ENCODE measurements around the gene UBA5.
"Not testable (repeated sequence)": the region's sequence is repeated elsewhere in the genome, so short reads cannot be mapped to it uniquely, and the experiment has no call there.

The UBA5 gene

DNA sequence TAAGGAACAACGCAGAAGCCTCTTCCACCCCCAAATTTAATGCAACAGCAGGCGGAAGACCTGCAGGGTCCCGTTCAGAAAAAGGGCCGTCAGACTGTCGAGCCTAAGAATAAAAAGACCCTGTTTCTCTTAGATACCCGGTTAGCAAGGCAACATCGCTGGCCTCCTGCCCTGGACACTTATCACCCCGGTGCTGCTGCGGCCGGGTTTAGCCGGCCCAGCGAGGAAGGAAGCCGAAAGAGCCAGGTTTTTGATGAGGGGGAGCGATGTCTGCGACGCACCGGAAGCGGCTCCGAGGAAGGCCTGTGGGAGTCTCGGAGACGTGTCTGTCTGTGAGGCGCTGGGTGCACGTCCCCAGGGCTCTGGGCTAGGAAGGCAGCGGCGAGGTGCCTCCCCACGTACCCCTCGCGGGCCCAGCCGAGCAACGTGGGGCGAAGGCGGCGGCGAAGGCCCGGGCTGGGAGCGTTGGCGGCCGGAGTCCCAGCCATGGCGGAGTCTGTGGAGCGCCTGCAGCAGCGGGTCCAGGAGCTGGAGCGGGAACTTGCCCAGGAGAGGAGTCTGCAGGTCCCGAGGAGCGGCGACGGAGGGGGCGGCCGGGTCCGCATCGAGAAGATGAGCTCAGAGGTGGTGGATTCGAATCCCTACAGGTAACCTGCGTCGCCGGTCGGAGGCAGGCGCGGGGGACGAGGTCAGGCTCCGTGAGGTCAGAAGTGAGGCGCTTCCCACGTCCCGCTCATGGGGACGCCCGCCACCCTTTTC lies at the start of gene UBA5:
Gene UBA5 (plus strand): TSS at position 278 of the 759 bp plus-strand sequence. CDS start 209 bp downstream, at position 487.
- peak; percentile 84 for DNase-seq (ENCODE audit: low spot score)
- TF ChIP-seq CTCF (IDR thresholded peaks at IDR 0.05; ENCODE audit: extremely low read depth, insufficient read depth, missing control alignments), result no peak
- in situ Hi-C loops (cut with MboI; ENCODE audit: low pct_unique_long_range_greater_than_20kb, low sequenced_read_pairs, unreplicated experiment), result no loop called here

GRCh38 chr3:132615301-132615700 lies 44.8 kb upstream of the UBA5 start:
- in situ Hi-C loops (cut with MboI; ENCODE audit: low pct_unique_long_range_greater_than_20kb, low sequenced_read_pairs, unreplicated experiment); DNase-seq (ENCODE audit: low spot score): not testable (repeated sequence)

- no peak for TF ChIP-seq CTCF (IDR thresholded peaks at IDR 0.05; ENCODE audit: extremely low read depth, insufficient read depth, missing control alignments)
- in situ Hi-C loops (cut with MboI; ENCODE audit: low pct_unique_long_range_greater_than_20kb, low sequenced_read_pairs, unreplicated experiment), result no loop called here
- DNase-seq (ENCODE audit: low spot score), result no peak
Observed at GRCh38 chr3:132615881-132616280, 44.2 kb upstream of the UBA5 start.

DNA sequence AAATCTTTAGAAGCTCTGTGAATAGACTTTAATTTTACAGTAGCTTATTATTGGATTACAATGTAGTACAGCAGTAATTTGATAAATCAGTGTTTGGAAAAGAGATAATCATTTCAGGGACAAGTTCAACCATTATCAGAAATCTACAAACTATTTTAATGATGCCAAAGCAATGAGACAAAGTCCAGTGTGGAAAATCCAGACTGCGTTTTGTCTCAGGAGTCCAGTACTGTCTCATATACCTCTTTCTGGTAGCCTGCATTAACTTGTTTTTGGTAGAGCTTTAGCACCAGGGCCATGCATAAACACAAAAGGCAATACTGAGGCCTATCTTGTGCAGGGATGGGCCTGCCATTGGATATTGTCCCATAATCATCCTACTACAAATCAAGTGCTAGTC lies 43.3 kb upstream of the UBA5 start:
- in situ Hi-C loops (cut with MboI; ENCODE audit: low pct_unique_long_range_greater_than_20kb, low sequenced_read_pairs, unreplicated experiment), result no loop called here
- TF ChIP-seq CTCF (IDR thresholded peaks at IDR 0.05; ENCODE audit: extremely low read depth, insufficient read depth, missing control alignments), result no peak
- no peak for DNase-seq (ENCODE audit: low spot score)

- no peak for DNase-seq (ENCODE audit: low spot score)
- no peak for TF ChIP-seq CTCF (IDR thresholded peaks at IDR 0.05; ENCODE audit: extremely low read depth, insufficient read depth, missing control alignments)
- in situ Hi-C loops (cut with MboI; ENCODE audit: low pct_unique_long_range_greater_than_20kb, low sequenced_read_pairs, unreplicated experiment), result no loop called here
Observed at GRCh38 chr3:132622148-132622547, 38.0 kb upstream of the UBA5 start.

DNA sequence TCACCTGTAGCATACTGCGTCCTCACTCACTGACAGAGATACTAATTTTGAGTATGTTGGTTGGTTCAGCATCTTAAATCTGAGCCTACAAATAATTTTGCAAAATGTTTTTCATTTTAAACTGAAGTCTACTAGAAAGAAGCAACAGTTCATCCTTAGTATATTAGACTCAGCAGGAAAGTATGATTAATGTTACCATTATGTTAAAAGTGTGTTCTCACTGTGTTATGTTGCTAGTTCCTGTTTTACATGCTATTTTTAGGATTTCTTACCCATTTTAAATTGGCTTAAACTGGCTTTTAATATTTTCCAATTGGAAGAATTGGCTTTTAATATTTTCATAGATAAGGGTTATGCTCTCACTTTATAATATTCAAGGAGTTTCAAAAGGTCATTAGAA lies 37.4 kb upstream of the UBA5 start:
- TF ChIP-seq CTCF (IDR thresholded peaks at IDR 0.05; ENCODE audit: extremely low read depth, insufficient read depth, missing control alignments), result no peak
- in situ Hi-C loops (cut with MboI; ENCODE audit: low pct_unique_long_range_greater_than_20kb, low sequenced_read_pairs, unreplicated experiment), result no loop called here
- no peak for DNase-seq (ENCODE audit: low spot score)

GRCh38 chr3:132623646-132624045 lies 36.5 kb upstream of the UBA5 start:
- no peak for TF ChIP-seq CTCF (IDR thresholded peaks at IDR 0.05; ENCODE audit: extremely low read depth, insufficient read depth, missing control alignments)
- no peak for DNase-seq (ENCODE audit: low spot score)
- in situ Hi-C loops (cut with MboI; ENCODE audit: low pct_unique_long_range_greater_than_20kb, low sequenced_read_pairs, unreplicated experiment), result no loop called here
